Activated B cell treated with CpG ODN at 0.5 μM for 24 hours (primary cell): ENCODE results near the gene ZNF428. TPM values are rescaled to one million over a fixed set of nuclear protein-coding genes. Genes with fewer than 3 reads are reported as not detected.

Source experiments
- ATAC-seq: fragments of 200-7000 bp; cut with Tn5 transposase; one replicate; pipeline ENCODE4 v1.10.0; 2021; ENCODE audit warnings: low read depth, mild to moderate bottlenecking, moderate library complexity
- CTCF ChIA-PET: fragments of 350-600 bp; sonication (Branson Sonifier 250); formaldehyde crosslinking; loops from one replicate; lab custom pipeline; 2021; ENCODE audit warnings: antibody characterized with exemption; lab: Charles Lee
- POLR2A ChIA-PET: fragments of 350-600 bp; sonication (Branson Sonifier 250); formaldehyde crosslinking; loops from one replicate; lab custom pipeline; 2021; ENCODE audit warnings: antibody characterized with exemption; lab: Charles Lee
- DNase-seq: peaks from one replicate; pipeline ENCODE4 v3.0.0; 2022
- H3K27ac Mint-ChIP-seq: one replicate; pipeline ENCODE4 v1.8.0; 2020; ENCODE audit warnings: mixed read lengths
- H3K27me3 Mint-ChIP-seq: one replicate; pipeline ENCODE4 v1.8.0; 2021; ENCODE audit warnings: mixed read lengths
- H3K36me3 Mint-ChIP-seq: one replicate; pipeline ENCODE4 v1.8.0; 2021; ENCODE audit warnings: low read depth, mixed read lengths
- H3K4me1 Mint-ChIP-seq: one replicate; pipeline ENCODE4 v1.8.0; 2021; ENCODE audit warnings: mixed read lengths
- H3K4me3 Mint-ChIP-seq: one replicate; pipeline ENCODE4 v1.8.0; 2020; ENCODE audit warnings: mild to moderate bottlenecking, mixed read lengths
- H3K9me3 Mint-ChIP-seq: one replicate; pipeline ENCODE4 v1.8.0; 2020; ENCODE audit warnings: mixed read lengths
- intact Hi-C: fragments of 100-400 bp; cut with micrococcal nuclease; formaldehyde crosslinking; loops from one replicate; pipeline ENCODE4 v1.15.1; 2024
- total RNA-seq: library from RNA; stranded (reverse); gene quantifications from 2 replicates; pipeline ENCODE4 v1.2.3, GENCODE V29; 2022
- TF ChIP-seq, protein P1 (sequence below): fragments of 200-600 bp; IDR thresholded peaks from one replicate; pipeline ENCODE4 v1.8.0; 2022; ENCODE audit warnings: antibody characterized with exemption, mild to moderate bottlenecking

The ZNF428 gene
- total RNA-seq, 1 donor from 2014 or later: 26.2 TPM

DNA sequence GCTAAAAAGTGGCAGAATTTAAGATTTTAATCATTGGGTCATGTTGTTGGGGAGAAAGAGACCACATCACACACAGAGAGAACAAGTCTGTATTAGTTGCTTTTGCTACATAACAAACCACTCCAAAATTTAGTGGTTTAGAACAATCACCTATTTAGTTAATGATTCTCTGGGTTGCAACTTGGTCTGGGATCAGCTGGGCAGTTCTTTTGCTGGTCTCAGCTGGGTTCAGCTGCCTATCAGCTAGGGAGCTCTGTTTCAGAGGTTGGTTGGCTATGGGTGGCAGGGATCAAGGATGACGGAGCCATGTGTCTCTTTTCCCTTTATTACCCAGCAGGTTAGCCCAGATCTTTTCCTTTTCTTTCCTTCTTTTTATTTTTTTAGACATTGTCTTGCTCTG is 34.9 kb downstream of the ZNF428 start:
- CTCF ChIA-PET: interaction anchor here (0.9 to 2.2 kb wide), 3 partner anchors 10 to 65 kb away, joined by 3 to 17 read pairs (median 3); no protein-coding TSS in a partner anchor
- no peak for ATAC-seq
- intact Hi-C loops: no loop called here

DNA sequence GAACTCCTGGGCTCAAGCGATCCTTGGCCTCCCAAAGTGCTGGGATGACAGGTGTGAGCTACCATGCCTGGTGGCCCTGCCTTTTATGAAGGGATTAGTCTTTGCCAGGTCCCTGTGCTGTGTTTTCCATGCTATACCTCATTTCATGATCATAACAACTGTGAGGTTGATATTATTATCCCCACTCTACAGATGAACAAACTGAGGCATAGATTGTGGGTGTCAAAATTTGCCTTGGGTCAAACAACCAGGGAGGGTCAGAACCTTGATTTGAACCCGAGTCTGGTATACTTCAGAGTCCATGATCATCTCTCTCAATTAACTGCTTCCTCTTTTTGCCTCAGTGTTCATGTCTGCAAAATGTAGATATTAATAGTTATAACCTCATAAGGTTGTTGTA is 36.9 kb downstream of the ZNF428 start:
- POLR2A ChIA-PET: no interaction called here
- TF ChIP-seq, protein P1, sequence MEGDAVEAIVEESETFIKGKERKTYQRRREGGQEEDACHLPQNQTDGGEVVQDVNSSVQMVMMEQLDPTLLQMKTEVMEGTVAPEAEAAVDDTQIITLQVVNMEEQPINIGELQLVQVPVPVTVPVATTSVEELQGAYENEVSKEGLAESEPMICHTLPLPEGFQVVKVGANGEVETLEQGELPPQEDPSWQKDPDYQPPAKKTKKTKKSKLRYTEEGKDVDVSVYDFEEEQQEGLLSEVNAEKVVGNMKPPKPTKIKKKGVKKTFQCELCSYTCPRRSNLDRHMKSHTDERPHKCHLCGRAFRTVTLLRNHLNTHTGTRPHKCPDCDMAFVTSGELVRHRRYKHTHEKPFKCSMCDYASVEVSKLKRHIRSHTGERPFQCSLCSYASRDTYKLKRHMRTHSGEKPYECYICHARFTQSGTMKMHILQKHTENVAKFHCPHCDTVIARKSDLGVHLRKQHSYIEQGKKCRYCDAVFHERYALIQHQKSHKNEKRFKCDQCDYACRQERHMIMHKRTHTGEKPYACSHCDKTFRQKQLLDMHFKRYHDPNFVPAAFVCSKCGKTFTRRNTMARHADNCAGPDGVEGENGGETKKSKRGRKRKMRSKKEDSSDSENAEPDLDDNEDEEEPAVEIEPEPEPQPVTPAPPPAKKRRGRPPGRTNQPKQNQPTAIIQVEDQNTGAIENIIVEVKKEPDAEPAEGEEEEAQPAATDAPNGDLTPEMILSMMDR: no peak
- Mint-ChIP-seq H3K9me3 (no peaks in the 10 kb centered on the region), H3K27me3 (no peaks in the 10 kb centered on the region), H3K4me1 (peaks cover 58% of the 10 kb centered on the region), H3K27ac (peak overlapping the region; percentile 30), H3K36me3 (no peaks in the 10 kb centered on the region), H3K4me3 (no peak overlapping the region)
- CTCF ChIA-PET: interaction anchor here (1.2 kb wide), 1 partner anchor 12 kb away, joined by 4 read pairs; no protein-coding TSS in a partner anchor
- intact Hi-C loops: no loop called here
- ATAC-seq (no peak), DNase-seq (no peak)

More for the DNA sequence above, 34.9 kb downstream of the ZNF428 start:
- TF ChIP-seq, protein P1: no peak
- Mint-ChIP-seq H3K9me3 (no peaks in the 10 kb centered on the region), H3K4me1 (peaks cover 61% of the 10 kb centered on the region), H3K4me3 (peak overlapping the region; percentile 9), H3K27ac (peak overlapping the region; percentile 79), H3K36me3 (peaks cover 2% of the 10 kb centered on the region), H3K27me3 (no peaks in the 10 kb centered on the region)
- POLR2A ChIA-PET: interaction anchor here (1.1 to 1.7 kb wide), 4 partner anchors 10 to 82 kb away, joined by 3 to 6 read pairs (median 4); partner anchors contain the start of genes IRGQ and ZNF575
- no peak for DNase-seq

DNA sequence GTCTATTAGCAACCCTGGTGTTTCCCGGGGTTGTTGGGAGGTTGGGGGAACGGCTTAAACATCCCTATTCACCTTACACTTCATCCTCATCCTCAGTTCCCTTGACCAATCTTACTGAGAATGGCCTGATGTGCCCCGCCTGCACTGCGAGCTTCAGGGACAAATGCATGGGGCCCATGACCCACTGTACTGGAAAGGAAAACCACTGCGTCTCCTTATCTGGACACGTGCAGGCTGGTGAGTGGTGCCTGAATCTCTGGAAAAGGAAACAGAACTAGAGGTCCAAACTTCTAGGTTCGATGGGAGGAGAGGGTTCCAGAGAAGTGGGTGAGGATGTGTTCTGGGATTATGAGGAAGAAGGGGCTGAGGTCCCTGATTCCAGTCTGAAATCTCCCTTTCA is 38.0 kb downstream of the ZNF428 start:
- Mint-ChIP-seq H3K4me1 (peaks cover 59% of the 10 kb centered on the region), H3K27me3 (no peaks in the 10 kb centered on the region), H3K9me3 (no peaks in the 10 kb centered on the region), H3K4me3 (no peak overlapping the region), H3K36me3 (no peaks in the 10 kb centered on the region), H3K27ac (no peak overlapping the region)
- DNase-seq: no peak
- ChIA-PET CTCF (no interaction called here), POLR2A (no interaction called here)
- TF ChIP-seq, protein P1: no peak
- no peak for ATAC-seq
- intact Hi-C loops: no loop called here

DNA sequence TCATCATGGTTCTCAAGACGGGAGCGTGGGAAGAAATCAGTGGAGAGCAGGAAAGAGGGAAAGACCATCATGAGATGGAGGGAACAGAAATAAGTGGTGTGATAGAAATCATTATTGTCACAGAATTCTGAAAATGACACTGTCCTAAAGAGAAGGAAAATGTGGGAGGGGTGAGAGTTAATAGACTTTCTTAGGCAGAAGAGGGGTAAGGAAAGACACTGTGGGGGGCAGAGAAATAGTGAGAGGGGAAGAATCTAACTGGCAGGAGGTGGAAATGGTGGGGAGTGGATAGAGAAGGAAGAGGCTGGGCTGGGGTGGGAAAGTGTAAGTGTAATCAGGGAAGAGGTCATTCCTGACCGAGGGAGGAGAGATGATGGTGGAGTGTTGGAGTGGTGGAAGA is 40.6 kb downstream of the ZNF428 start:
- Mint-ChIP-seq H3K4me1 (peaks cover 55% of the 10 kb centered on the region), H3K27ac (no peak overlapping the region), H3K4me3 (no peak overlapping the region), H3K9me3 (no peaks in the 10 kb centered on the region), H3K27me3 (no peaks in the 10 kb centered on the region), H3K36me3 (peaks cover 8% of the 10 kb centered on the region)
- DNase-seq (no peak), ATAC-seq (no peak)
- CTCF ChIA-PET: no interaction called here
- TF ChIP-seq, protein P1: no peak
- POLR2A ChIA-PET: no interaction called here
- intact Hi-C loops: no loop called here

DNA sequence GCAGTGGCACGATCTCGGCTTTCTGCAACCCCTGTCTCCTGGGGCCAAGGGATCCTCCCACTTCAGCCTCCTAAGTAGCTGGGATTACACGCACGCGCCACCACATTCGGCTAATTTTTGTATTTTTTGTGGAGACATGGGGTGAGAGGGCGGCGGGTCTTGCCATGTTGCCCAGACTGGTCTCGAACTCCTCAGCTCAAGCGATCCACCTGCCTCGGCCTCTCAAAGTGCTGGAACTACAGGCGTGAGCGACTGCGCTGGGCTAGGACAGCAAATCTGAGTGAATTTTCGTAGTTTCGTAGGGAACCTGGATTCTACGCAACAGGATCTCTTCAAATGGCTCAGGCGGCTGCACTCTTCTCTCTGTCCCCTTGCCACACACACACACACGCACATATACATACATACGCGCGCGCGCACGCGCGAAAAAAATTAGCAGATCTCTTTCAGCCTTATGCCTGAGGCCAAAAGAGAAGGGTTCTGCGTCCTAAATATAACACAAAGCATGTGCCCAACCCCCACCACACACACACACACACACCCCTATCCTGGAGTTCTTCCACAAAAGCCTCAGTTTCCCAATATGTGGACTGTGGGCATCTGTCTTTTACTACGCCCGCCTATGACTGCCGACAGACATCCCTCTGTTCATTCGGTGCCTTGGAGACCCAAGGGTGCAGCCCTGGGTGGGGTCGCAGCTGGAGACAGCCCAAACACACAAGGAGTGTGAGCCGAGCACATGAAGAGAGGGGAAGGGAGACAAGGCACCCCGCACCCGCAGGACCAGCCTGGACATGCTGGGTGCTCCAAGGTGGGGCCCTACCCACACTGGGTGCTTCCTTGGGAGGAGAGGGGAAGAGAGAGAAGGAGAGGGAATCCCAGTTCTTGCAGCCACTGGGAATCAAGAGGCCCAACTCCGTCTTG is 43.2 kb downstream of the ZNF428 start:
- TF ChIP-seq, protein P1: no peak
- no peaks in the 10 kb centered on the region for H3K27me3 Mint-ChIP-seq
- DNase-seq (no peak), ATAC-seq (no peak)
- no peak overlapping the region for H3K27ac Mint-ChIP-seq
- ChIA-PET POLR2A (interaction anchor here (0.6 to 2.0 kb wide), 2 partner anchors 17 to 20 kb away, joined by 5 to 13 read pairs; partner anchors contain the start of genes IRGQ and ZNF576), CTCF (interaction anchor here (1.5 to 2.6 kb wide), 3 partner anchors 18 to 234 kb away, joined by 3 to 8 read pairs (median 7); partner anchors contain the start of genes IRGQ and ZNF576)
- peaks cover 40% of the 10 kb centered on the region for H3K4me1 Mint-ChIP-seq
- peaks cover 21% of the 10 kb centered on the region for H3K36me3 Mint-ChIP-seq
- intact Hi-C loops: loop anchor here (1.0 kb wide), 4 partner anchors 14 to 113 kb away; partner anchors contain the start of genes IRGQ, ZNF428 and ZNF576
- H3K4me3 Mint-ChIP-seq: peak overlapping the region; percentile 64
- no peaks in the 10 kb centered on the region for H3K9me3 Mint-ChIP-seq
